Left renal pelvis (tissue), 4 donors: ENCODE data around the gene HIVEP3. TPM values are rescaled to one million over a fixed set of nuclear protein-coding genes. Genes with fewer than 3 reads are reported as not detected.
"Not testable (repeated sequence)": the region's sequence is repeated elsewhere in the genome, so short reads cannot be mapped to it uniquely, and the experiment has no call there.

Source experiments
- DNase-seq, 4 donors: peaks; one replicate each; pipeline ENCODE4 v3.0.0-alpha.2; 2013; ENCODE audit warnings: low read depth in 4 of 4, low spot score in 3 of 4
- polyA plus RNA-seq, 4 donors: library from polyadenylated mRNA; unstranded; fragments of 120-200 nt; gene quantifications; one replicate each; pipeline ENCODE4 v1.2.1, GENCODE V29; 2013; ENCODE audit not compliant: insufficient read length in 4 of 4

The HIVEP3 gene
- polyA plus RNA-seq, 4 donors, result 3.5 to 7.0 (median 4.2) TPM

DNA sequence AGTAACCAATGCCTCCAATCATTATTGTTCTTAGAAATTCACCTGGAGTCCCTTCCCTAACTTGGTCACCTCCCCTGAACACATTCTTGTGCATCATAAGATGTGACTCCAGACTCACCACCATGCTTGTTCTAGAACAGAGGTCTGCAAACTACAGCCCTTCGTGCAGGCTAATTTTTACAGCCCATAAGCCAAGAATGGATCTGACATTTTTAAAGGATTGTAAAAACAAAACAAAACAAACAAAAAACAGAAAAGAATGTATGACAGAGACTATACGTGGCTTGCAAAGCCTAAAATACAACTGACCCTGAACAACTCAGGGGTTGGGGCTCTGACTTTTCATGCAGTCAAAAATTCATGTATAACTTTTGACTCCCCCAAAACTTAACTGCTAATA lies 6.2 kb upstream of the HIVEP3 start:
- no peak for DNase-seq

- not testable (repeated sequence) for DNase-seq
Observed at GRCh38 chr1:41921271-41921670, 2.5 kb upstream of the HIVEP3 start.

GRCh38 chr1:41920658-41921057 lies 1.9 kb upstream of the HIVEP3 start:
- no peak for DNase-seq

GRCh38 chr1:41919764-41920397 lies 1.2 kb upstream of the HIVEP3 start:
- DNase-seq, result no peak

DNA sequence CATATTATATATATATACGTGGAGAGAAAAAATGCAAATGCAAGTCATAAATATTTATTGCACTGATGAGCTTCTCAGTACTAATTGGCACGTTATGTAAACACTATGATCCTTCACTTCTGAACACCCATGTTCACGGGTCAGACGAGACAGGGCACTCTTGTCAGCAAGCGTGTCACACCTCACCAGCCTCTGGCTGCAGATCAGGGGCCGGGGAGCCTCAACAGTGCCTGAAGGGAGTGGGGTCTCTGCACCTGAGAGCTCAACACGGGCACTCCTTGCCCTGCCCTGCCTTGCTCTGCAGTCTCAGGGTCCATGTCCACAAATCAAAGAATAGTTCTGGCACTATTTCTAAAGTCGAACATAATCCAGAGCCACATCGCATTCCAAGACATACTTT lies 409 bp upstream of the HIVEP3 start:
- no peak for DNase-seq

- DNase-seq, result no peak
Observed at GRCh38 chr1:41917835-41918449, 780 bp downstream of the HIVEP3 start.

DNA sequence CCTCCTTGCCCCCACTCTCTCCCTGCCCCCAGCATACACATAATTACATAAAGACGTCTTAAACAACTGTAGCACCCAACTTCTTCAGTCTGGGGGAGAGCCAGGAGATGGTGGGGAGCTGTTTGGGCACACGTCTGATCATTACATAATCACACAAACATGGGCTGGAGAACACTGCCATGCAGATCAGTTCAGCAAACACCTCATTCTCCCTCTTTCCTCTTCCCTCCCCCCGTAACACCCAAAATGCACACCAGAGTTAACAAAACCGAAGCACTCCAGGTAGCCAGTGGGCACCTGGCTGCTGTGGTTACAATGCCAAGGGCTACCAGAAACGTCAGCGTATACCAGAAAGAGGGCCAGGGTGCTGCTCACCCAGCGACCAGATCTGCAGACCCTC lies 1.6 kb downstream of the HIVEP3 start:
- DNase-seq, result no peak

GRCh38 chr1:41915786-41916571 lies 2.7 kb downstream of the HIVEP3 start:
- DNase-seq, result no peak

GRCh38 chr1:41914516-41914915 lies 4.2 kb downstream of the HIVEP3 start:
- no peak for DNase-seq

DNA sequence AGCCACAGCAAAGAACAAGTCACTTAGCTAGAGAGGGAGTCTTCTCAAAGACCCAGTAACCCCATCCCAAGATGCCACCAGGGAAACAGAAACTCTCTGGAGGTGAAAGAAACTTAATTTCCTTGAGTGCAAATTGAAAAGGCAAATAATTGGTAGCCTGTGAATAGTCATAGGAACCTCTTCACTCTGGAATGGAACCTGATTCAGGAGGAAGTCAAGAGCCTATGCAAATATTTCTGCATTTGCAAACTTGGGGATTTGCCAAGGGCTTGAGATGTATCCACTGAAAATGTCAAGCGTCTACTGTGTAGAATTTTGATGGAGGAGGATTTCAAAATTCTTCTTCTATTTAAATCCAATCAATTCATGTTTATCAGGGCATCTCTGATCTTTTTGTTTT lies 5.7 kb downstream of the HIVEP3 start:
- no peak for DNase-seq

DNA sequence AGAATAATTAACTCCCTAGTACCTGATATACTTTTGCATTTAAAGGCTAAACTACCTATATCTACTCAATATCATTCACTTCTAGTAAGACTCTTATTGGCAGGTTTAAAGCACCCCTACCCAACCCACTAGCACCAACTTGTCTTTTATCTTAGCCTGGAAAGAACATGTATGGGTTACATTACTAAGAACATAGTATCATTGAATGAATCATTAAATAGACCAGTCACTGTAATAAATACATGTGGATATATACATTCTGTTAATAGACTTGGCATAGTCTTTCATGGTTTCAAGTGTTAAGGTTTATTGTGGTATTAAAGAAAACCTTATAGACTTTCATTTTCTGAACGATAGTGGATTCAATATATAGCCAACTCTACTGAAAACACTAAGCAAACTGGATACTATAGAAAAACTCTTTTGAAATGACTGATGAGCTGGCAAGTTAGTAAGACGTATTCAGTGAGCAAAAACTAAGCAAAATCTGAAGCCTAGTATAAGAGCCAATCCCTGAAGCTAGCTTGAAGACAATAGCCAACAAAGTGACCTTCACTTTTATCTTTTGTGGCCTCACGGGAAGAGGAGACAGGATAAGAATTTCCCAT lies 10.3 kb downstream of the HIVEP3 start:
- DNase-seq, result no peak

GRCh38 chr1:41907446-41907845 lies 11.3 kb downstream of the HIVEP3 start:
- no peak for DNase-seq

GRCh38 chr1:41906943-41907342 lies 11.8 kb downstream of the HIVEP3 start:
- DNase-seq, result no peak

DNA sequence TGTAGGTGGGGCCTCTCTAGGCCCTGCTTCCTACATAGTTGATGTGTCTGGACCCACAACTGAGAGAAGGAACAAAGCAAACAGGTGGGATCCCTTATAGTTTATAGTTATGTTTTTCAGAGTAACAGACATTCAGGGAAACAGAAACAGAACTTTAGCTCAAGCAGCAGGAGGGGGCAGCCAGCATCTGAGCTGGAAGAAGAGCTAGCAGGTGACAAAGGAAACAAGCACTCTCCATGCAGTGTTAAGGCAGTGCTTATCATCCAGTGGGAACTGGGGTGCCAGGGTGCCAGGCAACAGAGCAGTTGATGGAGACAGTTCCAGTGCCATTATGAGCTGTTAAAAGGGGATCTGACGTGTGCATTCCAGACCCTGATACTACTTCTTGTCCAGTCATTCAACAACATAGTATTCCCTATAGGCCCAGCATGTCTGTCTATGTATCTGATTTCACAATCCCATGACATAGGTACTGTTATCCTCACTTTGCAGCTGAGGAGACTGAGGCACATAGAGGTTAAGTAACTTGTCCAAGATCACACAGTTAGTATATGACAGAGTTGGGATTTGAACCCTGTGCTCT lies 13.5 kb downstream of the HIVEP3 start:
- no peak for DNase-seq

DNA sequence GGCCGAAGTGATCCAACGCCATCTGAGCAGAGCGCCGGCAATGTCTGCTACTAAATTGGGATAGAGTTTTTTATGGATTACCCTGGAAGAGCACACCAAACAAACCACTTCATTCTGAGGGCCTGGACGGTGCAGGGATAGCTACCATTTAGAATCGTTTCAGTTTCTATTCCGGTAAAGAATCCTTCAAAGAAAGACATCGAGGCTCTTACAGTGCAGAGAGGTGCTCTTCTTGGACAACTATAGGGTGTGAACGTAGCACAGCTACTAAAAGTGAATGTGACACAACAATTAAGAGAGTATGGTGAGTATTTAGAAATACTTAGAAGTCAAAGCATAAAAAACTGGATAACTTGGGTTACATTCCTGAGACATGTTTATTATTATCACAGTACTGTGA lies 16.1 kb downstream of the HIVEP3 start:
- no peak for DNase-seq

GRCh38 chr1:41902159-41902577 lies 16.6 kb downstream of the HIVEP3 start:
- DNase-seq, result no peak

DNA sequence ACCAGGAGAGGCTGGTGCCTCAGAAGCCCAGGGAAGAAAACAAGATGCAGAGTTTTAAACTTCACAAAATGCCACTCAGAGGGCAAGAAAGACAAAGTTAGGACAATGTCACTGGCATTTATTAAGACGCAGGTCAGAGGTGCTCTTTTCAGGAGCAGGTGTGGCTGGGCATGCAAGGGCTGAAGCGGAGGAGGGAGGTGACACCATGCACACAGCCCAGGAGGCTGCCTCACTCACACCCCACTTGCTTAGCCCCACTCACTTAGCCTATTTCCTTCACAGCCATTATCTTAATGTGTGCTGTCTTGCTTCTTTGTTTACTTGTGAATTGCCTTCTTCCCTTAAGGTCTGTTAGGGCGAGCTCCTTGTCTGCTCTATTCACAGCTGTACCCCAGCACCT lies 17.2 kb downstream of the HIVEP3 start:
- no peak for DNase-seq

DNA sequence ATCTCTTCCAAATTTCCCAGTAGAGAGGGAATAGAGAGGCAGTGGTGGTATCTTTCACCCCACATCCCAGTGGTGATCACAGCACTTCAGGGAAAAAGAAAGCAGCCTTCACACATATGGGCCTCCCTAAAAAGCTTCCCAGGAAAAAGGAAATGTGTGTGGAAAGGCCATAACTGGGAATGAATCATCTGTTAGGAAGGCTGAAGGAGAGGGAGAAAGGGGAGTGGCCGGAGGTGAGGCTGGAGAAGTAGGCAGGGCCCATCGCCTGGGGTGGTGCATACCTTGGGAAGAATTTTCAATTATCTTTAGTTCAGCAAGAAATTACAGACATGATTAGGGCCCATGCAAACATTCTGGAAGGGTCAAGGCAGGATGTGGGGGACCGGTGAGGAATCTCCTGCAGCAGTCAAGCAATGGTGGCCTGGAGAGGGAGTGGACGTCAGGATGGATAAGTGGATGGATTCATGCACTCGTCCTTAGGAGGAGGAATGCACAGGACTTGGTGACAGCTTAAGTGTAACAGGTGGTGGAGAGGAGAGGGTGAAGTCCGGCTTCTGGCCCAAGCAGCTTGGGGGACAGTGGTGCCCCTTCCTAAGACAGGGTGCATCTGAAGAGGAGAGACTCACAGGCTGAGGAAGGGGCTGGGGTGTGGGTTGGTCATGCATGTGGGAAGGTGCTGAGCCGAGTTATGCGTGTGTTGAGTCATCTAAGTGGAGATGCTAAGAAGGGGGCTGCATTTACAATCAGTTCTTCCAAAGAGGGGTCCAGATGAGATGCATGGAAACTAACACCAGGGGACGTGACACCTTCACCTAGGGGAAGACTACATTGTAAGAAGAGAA lies 17.9 kb downstream of the HIVEP3 start:
- no peak for DNase-seq

DNA sequence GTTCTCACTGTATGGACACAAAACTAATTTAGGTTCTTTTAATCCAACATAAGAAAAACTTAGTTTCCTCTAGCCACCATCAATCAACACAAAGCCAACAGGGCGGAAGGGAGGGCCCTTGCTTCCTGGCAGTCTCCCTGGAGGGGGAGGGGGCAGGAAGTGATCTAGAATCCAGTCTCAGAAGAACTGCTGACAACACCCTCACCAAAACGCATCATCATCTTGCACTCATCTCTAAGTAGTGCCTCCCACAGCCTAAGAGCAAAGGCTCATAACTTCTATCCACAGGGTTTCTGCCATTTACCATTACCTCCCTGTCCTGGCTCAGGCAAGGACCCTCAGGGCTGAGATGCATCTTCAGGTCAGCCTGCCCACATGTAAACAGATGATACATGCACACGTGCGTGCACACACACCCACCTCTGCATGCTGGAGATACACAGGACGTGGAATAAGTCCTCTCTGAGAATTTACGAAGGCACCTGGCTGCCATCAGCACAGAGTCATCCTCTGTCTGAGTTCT lies 20.5 kb downstream of the HIVEP3 start:
- no peak for DNase-seq

DNA sequence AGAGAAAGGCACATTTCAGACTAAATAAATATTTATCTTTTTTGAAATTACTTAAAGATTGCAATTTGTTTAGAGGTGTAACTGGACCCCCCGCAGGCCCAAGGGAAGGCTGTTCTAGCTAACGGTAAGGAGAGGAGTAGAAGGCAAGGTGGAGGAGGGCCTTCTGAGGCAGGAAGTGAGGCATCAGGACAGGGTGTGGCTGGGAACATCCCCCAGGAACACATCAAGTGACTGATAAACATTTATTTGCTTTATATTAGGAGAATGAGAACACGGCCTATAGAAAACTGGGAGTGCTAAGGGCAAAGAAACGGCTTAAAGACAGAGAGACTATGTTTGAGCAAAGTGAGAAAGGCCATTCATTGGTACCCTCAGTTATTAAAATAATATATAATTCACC lies 23.2 kb downstream of the HIVEP3 start:
- DNase-seq, result no peak
